ENCODE measurements around the gene GIMAP8. TPM values are rescaled to one million over a fixed set of nuclear protein-coding genes. Genes with fewer than 3 reads are reported as not detected.

The GIMAP8 gene
- total RNA-seq, result 1 to 10 TPM; 2.9 to 5.5 TPM
- long read RNA-seq, full-length matches to known transcripts, result 4 of 9 reads
- long read RNA-seq, partial matches to known transcripts, result 4 of 9 reads
- long read RNA-seq, other reads (novel, unspliced or antisense), result 1 of 9 reads

- intact Hi-C loops (cut with DNase I, micrococcal nuclease), result loop anchor here (5.0 to 10.0 kb wide), 2 partner anchors 294 to 307 kb away; no protein-coding TSS in a partner anchor
- peak; percentile 8 for ATAC-seq
- peak; percentile 44 to 50 for DNase-seq
Measured at GRCh38 chr7:150450491-150451001, at the start of gene GIMAP8. TSS of gene GIMAP8 (plus strand) at chr7:150450630. CDS start at chr7:150466699, 16,069 bp downstream.

DNA sequence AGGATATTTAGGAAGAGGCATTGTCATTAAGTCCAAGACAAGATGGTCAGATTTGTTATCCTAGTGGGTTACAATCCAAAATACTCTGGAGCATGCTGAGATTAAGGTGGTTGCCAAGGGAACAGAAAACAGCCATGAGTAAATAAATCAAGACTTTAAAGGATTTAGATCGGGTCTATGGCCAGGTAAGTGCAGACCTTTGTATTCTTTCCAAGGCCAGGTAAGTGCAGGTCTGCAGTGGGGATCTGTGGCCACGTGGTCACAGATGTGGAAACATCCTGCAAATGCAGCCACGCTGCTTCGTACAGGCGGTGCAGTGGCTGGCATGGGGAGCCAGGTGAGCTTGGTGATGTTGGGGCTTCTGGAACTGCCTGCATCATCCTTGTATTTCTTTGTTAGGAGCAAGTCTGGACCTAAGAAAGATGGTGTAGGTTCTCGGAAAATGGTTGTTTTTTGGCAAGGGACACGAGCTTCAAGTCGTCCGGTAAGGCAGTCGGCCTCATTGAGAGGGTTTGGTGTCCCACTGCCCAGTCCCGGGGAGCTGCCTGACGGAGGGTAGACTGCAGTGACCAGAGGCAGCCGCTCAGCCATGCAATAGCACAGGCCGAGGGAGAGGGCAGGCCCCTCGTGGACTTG, 49.5 kb upstream of the GIMAP8 start:
- DNase-seq, result peak in 1 of 2 donors; percentile 6
- ATAC-seq, result no peak
- intact Hi-C loops (cut with DNase I, micrococcal nuclease), result no loop called here

DNA sequence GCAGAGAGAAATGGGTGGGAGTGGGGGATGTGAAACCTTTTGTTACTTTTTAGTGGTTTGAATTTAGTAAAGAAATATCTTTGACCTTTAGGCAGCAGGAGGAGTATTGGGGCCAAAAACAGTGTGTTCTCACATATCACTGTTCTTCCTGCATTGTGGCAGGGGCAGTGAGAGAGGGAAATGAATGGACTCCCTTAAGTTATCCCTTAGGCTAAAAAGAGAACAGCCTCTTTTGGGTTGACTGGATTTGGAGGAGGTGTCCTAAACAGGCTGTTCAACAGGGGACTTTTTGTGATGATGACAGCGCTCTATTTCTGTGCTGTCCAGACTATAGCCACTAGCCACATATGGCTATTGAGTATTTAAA, 49.0 kb upstream of the GIMAP8 start:
- DNase-seq (no peak), ATAC-seq (no peak)
- intact Hi-C loops (cut with DNase I, micrococcal nuclease), result no loop called here

DNA sequence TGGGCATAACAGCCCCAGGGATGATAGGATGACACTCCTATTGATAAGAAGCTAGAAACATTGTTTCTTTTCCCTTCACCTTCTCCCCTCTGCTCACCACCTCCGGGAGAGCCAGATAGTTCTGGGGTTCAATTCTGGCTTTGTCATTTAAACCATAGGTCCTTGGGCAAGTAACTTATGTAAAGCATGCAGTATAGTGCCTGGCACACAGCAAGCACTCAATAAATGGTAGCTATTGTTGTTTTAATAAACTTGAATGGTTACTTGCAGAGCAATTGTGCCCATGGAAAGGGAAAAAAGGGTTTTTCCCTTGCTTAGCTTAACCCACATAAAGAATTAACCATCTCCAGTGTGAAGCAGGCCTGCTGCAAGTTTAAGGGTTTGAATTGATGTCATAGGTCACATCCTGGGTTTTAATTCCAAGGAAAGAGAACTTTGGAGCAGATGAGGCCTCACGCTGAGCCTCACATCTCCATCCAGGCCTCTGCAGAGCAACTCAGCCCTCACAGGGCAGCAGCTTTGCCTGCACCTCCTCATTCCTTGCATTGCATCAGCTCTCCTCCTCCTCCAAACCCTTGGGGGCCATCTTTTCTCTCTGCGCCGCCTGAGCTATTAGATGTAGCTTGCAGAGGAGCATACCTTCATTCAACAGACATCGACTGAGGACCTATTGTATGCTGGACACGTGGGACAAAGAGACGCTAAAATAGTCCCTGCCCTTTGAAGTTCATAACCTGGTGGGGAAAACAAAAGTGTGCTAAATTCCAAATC, 48.4 kb upstream of the GIMAP8 start:
- no peak for ATAC-seq
- peak in 1 of 2 donors; percentile 7 for DNase-seq
- intact Hi-C loops (cut with DNase I, micrococcal nuclease), result no loop called here

GRCh38 chr7:150402671-150403321, 47.6 kb upstream of the GIMAP8 start:
- intact Hi-C loops (cut with DNase I, micrococcal nuclease), result no loop called here
- peak; percentile 66 for ATAC-seq
- peak; percentile 77 to 84 for DNase-seq

- intact Hi-C loops (cut with DNase I, micrococcal nuclease), result no loop called here
- DNase-seq (peak in 1 of 2 donors; percentile 29), ATAC-seq (no peak)
Measured at GRCh38 chr7:150403376-150404171, 46.9 kb upstream of the GIMAP8 start.

DNA sequence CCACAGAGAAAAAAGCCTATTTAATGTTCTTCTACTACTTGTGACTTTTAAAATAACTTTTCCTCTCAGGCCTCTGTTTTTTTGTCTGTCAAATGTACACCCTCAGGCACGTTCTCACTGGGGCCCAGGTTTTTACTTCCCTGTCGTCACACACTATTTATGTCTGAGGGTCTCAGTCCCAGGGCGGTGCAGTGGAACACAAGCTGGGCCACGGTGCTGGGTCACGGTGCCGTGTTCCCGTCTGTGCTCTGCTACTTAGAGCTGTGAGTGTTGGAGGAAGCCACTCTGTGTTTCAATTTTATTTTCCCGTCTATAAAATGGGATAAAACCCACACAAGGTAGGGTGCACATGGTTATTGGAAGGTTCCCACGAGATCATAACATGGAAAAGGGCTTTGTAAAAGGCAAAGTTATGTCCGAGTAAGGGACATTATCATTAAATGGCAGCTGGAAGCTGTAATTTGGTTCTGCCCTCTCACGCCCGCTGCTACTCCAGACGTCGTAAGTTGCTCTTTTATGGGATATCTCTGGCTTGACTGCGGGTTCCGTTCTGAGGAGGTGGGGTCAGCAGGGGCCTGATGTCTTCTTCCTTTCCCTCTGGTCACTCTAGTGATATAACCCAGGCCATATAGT, 46.1 kb upstream of the GIMAP8 start:
- DNase-seq (peak in 1 of 2 donors; percentile 32), ATAC-seq (peak; percentile 14)
- intact Hi-C loops (cut with DNase I, micrococcal nuclease), result no loop called here

GRCh38 chr7:150404805-150405583, 45.4 kb upstream of the GIMAP8 start:
- intact Hi-C loops (cut with DNase I, micrococcal nuclease), result no loop called here
- DNase-seq (peak; percentile 90 to 93), ATAC-seq (peak; percentile 77)

DNA sequence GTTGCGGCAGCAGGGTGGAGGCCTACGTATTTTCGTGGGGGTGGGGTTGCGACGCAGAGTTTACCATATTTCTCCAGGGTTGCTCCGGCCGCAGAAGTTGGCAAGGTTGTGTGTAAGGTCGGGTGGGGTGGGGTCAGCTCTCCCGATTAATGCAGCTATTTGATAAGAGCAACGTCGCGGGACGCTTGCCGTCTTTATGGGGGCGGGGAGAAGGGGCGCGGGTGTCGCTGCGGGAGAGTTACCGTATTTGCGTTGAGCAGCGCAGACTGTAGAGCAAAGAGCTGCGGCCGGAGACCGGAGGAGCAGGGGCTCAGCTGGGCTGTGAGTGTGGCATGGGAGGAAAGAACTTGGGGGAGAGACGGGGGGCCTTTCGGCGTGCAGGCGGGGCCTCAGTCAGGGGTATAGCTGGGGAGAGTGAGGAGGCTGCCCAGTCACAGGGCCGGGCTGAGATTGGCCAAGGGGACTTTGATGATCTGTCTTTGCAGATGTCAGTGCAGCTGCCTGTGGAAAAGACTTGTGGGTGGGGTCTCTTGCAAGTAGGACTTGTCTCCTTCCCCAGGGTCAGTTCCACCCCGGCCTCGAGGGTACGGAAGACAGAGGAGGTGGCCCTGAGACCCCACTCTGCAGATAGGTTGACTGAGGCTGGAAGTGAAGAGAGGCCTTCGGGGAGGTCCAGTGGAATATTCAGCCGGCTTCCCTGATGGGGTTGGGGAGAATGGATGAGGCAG, 44.7 kb upstream of the GIMAP8 start:
- ATAC-seq (peak; percentile 29), DNase-seq (peak in 1 of 2 donors; percentile 60)
- intact Hi-C loops (cut with DNase I, micrococcal nuclease), result no loop called here

DNA sequence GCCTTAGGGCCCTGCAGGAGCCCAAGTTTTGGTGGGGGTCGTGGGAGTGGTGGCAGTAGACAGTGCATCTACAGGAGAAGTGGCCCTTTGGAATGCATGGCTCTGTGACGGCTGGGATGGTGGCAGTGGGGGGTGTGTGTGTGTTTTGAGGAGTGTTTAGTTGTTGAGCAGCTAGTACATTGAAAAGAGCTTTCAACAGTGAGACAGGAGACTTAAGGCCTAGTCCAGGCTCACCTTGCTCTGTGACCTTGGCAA, 44.2 kb upstream of the GIMAP8 start:
- intact Hi-C loops (cut with DNase I, micrococcal nuclease), result no loop called here
- ATAC-seq, result no peak

DNA sequence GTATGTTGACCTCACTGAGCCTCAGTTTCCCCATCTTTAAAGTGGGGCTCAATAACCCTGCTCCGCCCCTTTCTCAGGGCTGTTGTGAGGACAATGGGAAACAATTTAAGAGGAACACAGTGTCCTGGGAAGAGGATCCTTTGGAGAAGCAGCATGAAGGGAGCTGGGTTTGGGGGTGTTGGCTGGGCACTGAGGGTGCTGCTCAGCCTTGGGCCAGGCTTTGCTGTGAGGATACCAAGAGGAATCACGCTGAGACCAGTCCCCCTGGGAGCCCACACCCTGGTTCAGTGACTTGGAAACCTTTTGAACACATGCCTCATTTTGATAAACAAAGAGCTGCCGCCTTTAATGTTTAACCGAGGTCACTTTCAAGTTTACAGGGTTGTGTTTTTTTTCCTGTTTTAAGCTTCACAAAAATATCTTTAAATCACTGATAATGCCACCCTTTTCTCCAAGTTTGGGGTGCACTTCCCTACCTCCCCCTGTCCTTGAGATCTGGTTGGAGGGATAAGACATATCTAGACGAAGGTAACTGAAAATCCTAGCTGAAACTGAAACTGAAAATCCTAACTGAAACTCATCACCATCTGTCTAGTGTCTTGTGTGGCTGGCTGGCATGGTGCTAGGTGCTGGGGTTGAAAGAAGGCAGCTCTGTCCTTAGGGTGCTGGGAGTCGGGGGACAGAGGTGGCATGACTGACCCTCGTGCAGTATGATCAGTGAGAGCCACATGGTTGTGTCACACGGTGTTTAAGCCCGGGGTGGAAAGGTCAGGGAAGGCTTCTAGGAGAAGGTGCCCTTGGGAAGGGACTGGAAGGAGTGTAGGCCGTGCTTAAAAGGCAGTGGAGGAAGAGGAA, 43.6 kb upstream of the GIMAP8 start:
- ATAC-seq (peak; percentile 21), DNase-seq (peak; percentile 59 to 68)
- intact Hi-C loops (cut with DNase I, micrococcal nuclease), result no loop called here

More for the DNA sequence above, 44.2 kb upstream of the GIMAP8 start:
- DNase-seq, result no peak

- no peak for ATAC-seq
- DNase-seq, result no peak
- intact Hi-C loops (cut with DNase I, micrococcal nuclease), result no loop called here
Measured at GRCh38 chr7:150407588-150408392, 42.6 kb upstream of the GIMAP8 start.

- intact Hi-C loops (cut with DNase I, micrococcal nuclease), result no loop called here
- DNase-seq (no peak), ATAC-seq (no peak)
Measured at GRCh38 chr7:150408393-150409299, 41.8 kb upstream of the GIMAP8 start.

DNA sequence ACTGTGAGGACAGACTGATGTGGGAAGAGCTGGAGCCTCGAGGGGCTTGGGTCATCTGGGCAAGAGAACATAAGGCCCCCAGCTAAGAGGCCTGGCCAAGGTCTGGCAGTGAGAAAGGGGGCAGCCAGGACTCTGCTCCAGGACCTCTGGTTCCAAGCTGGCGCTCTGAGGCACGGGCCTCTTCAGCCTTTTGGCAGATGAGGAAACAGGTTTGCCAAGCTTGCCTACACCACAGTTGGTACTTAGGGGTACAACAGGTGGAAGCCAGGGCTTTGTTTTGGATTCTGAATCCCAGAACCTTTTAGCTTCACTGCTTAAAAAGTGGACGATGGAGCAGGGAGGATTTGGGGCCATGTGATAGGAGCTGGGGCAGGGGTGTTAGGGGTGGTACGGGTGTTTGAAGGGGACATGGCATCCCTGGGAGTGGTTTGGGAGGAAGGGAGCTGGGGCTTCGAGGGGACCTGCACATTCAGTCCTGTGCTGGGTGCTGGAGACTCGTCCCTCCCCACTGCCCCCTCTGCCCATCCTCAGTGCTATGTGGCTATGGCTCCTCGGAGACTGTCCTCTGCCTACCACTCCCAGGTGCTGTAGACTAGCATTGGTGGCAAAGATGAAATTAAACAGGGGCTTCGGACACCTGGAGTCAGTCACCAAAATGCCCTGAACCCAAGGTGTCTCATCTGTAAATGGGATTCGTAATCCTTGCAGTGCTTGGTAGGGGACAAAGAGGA, 41.0 kb upstream of the GIMAP8 start:
- intact Hi-C loops (cut with DNase I, micrococcal nuclease), result no loop called here
- DNase-seq (no peak), ATAC-seq (no peak)

All from left colon (tissue), 2 donors.